GM12878 (cell line): Measurements from ENCODE around the gene GAGE12J.

Source experiments
- MEF2A ChIP-seq: IDR thresholded peaks from 2 replicates; pipeline ENCODE4 v1.6.1; 2011; ENCODE audit warnings: low read depth, mild to moderate bottlenecking, low read length, moderate library complexity; ENCODE audit not compliant: insufficient read depth
- NFIC ChIP-seq: IDR thresholded peaks from 2 replicates; pipeline ENCODE4 v1.6.1; 2012; ENCODE audit warnings: low read depth, mild to moderate bottlenecking, inconsistent platforms, low read length, moderate library complexity
- POLR2A ChIP-seq: IDR thresholded peaks from 2 replicates; pipeline ENCODE4 v1.6.1; 2011; ENCODE audit warnings: low read depth, mild to moderate bottlenecking, low read length
- SMC3 ChIP-seq: IDR thresholded peaks from 2 replicates; pipeline ENCODE4 v1.6.1; 2011; ENCODE audit warnings: low read length, improper control_type of control experiment, borderline replicate concordance
- STAT1 ChIP-seq: fragments of 450-650 bp; conservative IDR thresholded peaks from 2 replicates; pipeline ENCODE4 v1.6.1; 2014; ENCODE audit warnings: antibody characterized with exemption, mild to moderate bottlenecking
- TCF3 ChIP-seq: IDR thresholded peaks from 2 replicates; pipeline ENCODE4 v1.6.1; 2012; ENCODE audit warnings: low read depth, mild to moderate bottlenecking, low read length, borderline replicate concordance; ENCODE audit not compliant: insufficient read depth
- YBX1 ChIP-seq: fragments of 450-650 bp; IDR thresholded peaks from 2 replicates; pipeline ENCODE4 v1.6.1; 2016; ENCODE audit warnings: antibody characterized with exemption
- YY1 ChIP-seq: IDR thresholded peaks from 2 replicates; pipeline ENCODE4 v1.6.1; 2011; ENCODE audit warnings: low read depth, mild to moderate bottlenecking, low read length
- TF ChIP-seq, protein P1 (sequence below), 3 experiments: IDR thresholded peaks in 2 of 3; conservative IDR thresholded peaks in 1 of 3; 2 replicates each; pipeline ENCODE4 v1.5.1; 2011; ENCODE audit warnings: low read depth in 3 of 3, low read length in 3 of 3, mild to moderate bottlenecking in 3 of 3, control low read depth in 2 of 3, moderate library complexity in 2 of 3, inconsistent platforms in 1 of 3, mixed read lengths in 1 of 3; ENCODE audit not compliant: control insufficient read depth in 2 of 3, insufficient read depth in 1 of 3; ENCODE audit errors: extremely low read depth in 1 of 3

DNA sequence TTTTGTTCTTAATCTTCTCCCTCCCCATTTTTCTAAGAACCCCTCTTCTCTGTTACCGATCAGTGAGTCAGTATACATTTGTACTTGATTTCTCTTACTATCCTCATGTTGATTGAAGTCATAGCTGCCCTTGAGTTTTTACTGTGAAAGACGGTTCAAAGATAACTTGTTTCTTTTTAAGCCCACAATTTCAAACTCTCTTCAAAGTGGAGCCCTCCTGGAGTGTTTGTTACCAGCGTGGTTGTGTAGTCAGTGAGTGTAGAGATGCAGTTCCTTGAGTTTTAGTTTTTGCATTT lies 44.4 kb upstream of the GAGE12J start:
- TF ChIP-seq POLR2A (no peak), SMC3 (no peak), YBX1 (no peak), TCF3 (no peak), STAT1 (no peak), YY1 (no peak), MEF2A (no peak), NFIC (no peak)
- TF ChIP-seq, protein P1, sequence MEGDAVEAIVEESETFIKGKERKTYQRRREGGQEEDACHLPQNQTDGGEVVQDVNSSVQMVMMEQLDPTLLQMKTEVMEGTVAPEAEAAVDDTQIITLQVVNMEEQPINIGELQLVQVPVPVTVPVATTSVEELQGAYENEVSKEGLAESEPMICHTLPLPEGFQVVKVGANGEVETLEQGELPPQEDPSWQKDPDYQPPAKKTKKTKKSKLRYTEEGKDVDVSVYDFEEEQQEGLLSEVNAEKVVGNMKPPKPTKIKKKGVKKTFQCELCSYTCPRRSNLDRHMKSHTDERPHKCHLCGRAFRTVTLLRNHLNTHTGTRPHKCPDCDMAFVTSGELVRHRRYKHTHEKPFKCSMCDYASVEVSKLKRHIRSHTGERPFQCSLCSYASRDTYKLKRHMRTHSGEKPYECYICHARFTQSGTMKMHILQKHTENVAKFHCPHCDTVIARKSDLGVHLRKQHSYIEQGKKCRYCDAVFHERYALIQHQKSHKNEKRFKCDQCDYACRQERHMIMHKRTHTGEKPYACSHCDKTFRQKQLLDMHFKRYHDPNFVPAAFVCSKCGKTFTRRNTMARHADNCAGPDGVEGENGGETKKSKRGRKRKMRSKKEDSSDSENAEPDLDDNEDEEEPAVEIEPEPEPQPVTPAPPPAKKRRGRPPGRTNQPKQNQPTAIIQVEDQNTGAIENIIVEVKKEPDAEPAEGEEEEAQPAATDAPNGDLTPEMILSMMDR (IDR thresholded peaks at IDR 0.05 in 2 of 3, conservative IDR thresholded peaks at IDR 0.05 in 1 of 3; ENCODE audit: control insufficient read depth in 2 of 3, extremely low read depth in 1 of 3, insufficient read depth in 1 of 3, low read depth in 3 of 3, low read length in 3 of 3), result no peak
